ENCODE measurements around the gene IPO4.

The IPO4 gene

GRCh38 chr14:24144451-24144850 is 44.2 kb downstream of the IPO4 start (continued):
- no peak for TF ChIP-seq ZNF132 (tag by site-specific recombination; IDR thresholded peaks at IDR 0.05; ENCODE audit: borderline replicate concordance)

GRCh38 chr14:24143511-24143910 is 45.1 kb downstream of the IPO4 start:
- no peak overlapping the region for H3K4me3 ChIP-seq (ENCODE audit: low read depth, low read length)
- peaks cover 12 to 36% of the 10 kb centered on the region in 2 experiments for H3K36me3 ChIP-seq (ENCODE audit: control insufficient read depth in 2 of 2, insufficient read depth in 1 of 2, low read length in 2 of 2)
- H3K9me3 ChIP-seq (ENCODE audit: control insufficient read depth, insufficient read depth, low read depth, low read length): no peaks in the 10 kb centered on the region
- TF ChIP-seq SP3 (tag by site-specific recombination; IDR thresholded peaks at IDR 0.05): no peak
- TF ChIP-seq GLIS1 (tag by site-specific recombination; IDR thresholded peaks at IDR 0.05): peak; percentile 70
- TF ChIP-seq ZNF133 (tag by site-specific recombination; IDR thresholded peaks at IDR 0.05): no peak
- TF ChIP-seq ZNF26 (tag by site-specific recombination; IDR thresholded peaks at IDR 0.05): no peak
- H3K4me1 ChIP-seq (ENCODE audit: control insufficient read depth, insufficient read depth, low read length): peaks cover 12% of the 10 kb centered on the region
- ChIA-PET CTCF (interaction anchor here (1.5 kb wide), 1 partner anchor 18 kb away, joined by 4 read pairs; the partner anchor contains the start of gene IRF9), POLR2A (interaction anchor here (0.8 kb wide), 1 partner anchor 29 kb away, joined by 4 read pairs; the partner anchor contains the start of genes DCAF11 and NRL)
- no peak overlapping the region for H3K27ac ChIP-seq (ENCODE audit: extremely low read depth, low read depth, low read length)

- POLR2A ChIA-PET: interaction anchor here (0.6 to 7.3 kb wide), 23 partner anchors 10 to 1046 kb away, joined by 3 to 163 read pairs (median 5); partner anchors contain the start of genes ACIN1, C14orf119, CHMP4A and DCAF11
- peaks cover 8% of the 10 kb centered on the region for H3K4me1 ChIP-seq (ENCODE audit: control insufficient read depth, insufficient read depth, low read length)
- TF ChIP-seq ZSCAN18 (tag by site-specific recombination; IDR thresholded peaks at IDR 0.05) (no peak), ZNF561 (tag by site-specific recombination; IDR thresholded peaks at IDR 0.05; ENCODE audit: borderline replicate concordance) (peak; percentile 77; the same call in 1 of the 2 replicates), ZNF580 (tag by site-specific recombination; IDR thresholded peaks at IDR 0.05) (0 out of 2 replicates have a peak, but pooled peaks have one; percentile 24), ZFP41 (tag by site-specific recombination; IDR thresholded peaks at IDR 0.05; ENCODE audit: borderline replicate concordance) (no peak), ZSCAN5A (tag by site-specific recombination; IDR thresholded peaks at IDR 0.05) (peak; percentile 75; the same call in 1 of the 2 replicates), ZNF404 (tag by site-specific recombination; IDR thresholded peaks at IDR 0.05) (no peak), ZNF704 (tag by site-specific recombination; IDR thresholded peaks at IDR 0.05) (peak; percentile 46; the same call in 1 of the 2 replicates), ZNF324 (tag by site-specific recombination; IDR thresholded peaks at IDR 0.05) (0 out of 2 replicates have a peak, but pooled peaks have one; percentile 74), ZNF747 (tag by site-specific recombination; IDR thresholded peaks at IDR 0.05) (no peak), ZXDB (tag by site-specific recombination; IDR thresholded peaks at IDR 0.05) (peak; percentile 71), OVOL3 (tag by site-specific recombination; IDR thresholded peaks at IDR 0.05) (peak; percentile 53; the same call in 1 of the 2 replicates), ZFHX2 (tag by site-specific recombination; conservative IDR thresholded peaks at IDR 0.05) (peak; percentile 61), ZSCAN4 (tag by site-specific recombination; IDR thresholded peaks at IDR 0.05) (no peak), ZNF24 (tag by site-specific recombination; IDR thresholded peaks at IDR 0.05) (peak; percentile 81; the same call in 1 of the 2 replicates), ZNF670 (tag by site-specific recombination; IDR thresholded peaks at IDR 0.05; ENCODE audit: low read depth) (no peak), ZNF362 (tag by site-specific recombination; IDR thresholded peaks at IDR 0.05) (no peak), ZNF2 (tag by site-specific recombination; IDR thresholded peaks at IDR 0.05) (peak; percentile 81; the same call in 1 of the 2 replicates), MYNN (tag by site-specific recombination; IDR thresholded peaks at IDR 0.05; ENCODE audit: borderline replicate concordance) (no peak)
Measured at GRCh38 chr14:24141097-24141880, 47.3 kb downstream of the IPO4 start, which contains the start of gene EMC9. Gene EMC9 (minus strand): TSS chr14:24141591. CDS start chr14:24141304, 287 bp downstream.

More at GRCh38 chr14:24141097-24141880, 47.3 kb downstream of the IPO4 start, which contains the start of gene EMC9:
- CTCF ChIA-PET: interaction anchor here (0.6 to 1.2 kb wide), 6 partner anchors 8 to 295 kb away, joined by 3 to 6 read pairs (median 4); partner anchors contain the start of gene IRF9
- Histone ChIP-seq H3K36me3 (ENCODE audit: control insufficient read depth in 2 of 2, insufficient read depth in 1 of 2, low read length in 2 of 2) (peaks cover 11 to 46% of the 10 kb centered on the region in 2 experiments), H3K9me3 (ENCODE audit: control insufficient read depth, insufficient read depth, low read depth, low read length) (no peaks in the 10 kb centered on the region), H3K27ac (ENCODE audit: extremely low read depth, low read depth, low read length) (peak within 1 kb of the TSS; percentile 89), H3K4me3 (ENCODE audit: low read depth, low read length) (peak within 1 kb of the TSS; percentile 90)
